Islet precursor cell (in vitro differentiated cells): ENCODE measurements around the gene RHOT2.

Experiments
- DNase-seq: peaks from one replicate; pipeline ENCODE4 v3.0.0-alpha.2; 2018

Gene RHOT2

DNA sequence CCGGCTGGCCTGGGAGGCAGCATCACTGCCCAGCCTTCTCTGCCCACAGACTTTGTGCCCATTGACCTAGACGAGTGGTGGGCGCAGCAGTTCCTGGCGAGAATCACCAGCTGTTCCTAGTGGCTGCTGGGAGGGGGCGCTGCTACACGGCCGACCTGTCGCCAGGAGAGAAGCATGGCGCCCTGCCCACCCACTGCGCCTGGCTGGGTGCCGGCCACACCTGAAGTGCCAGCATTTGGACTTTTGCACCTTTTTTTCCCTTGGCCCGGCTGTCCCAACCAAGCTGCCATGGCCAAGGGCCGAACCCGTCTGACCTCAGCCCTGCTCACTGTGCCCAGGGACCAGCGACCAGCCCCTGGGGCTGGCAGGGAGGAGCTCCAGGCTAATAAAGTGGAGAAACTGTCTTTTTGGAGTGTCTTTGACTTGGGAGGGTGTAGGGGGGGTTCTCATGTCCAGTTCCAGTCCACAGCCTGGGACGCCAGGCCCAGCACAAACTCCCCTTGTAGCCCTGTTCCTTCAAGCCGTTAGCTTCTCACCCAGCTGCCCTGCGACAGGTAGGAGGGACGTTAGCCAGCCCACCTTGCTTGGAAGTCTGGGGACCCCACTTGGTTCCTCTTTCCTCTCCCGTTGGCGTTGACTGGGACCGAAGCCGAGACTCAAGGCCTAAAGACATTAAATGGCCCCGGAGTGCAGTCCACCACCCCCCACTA, 19.7 kb upstream of the RHOT2 start:
- no peak for DNase-seq

DNA sequence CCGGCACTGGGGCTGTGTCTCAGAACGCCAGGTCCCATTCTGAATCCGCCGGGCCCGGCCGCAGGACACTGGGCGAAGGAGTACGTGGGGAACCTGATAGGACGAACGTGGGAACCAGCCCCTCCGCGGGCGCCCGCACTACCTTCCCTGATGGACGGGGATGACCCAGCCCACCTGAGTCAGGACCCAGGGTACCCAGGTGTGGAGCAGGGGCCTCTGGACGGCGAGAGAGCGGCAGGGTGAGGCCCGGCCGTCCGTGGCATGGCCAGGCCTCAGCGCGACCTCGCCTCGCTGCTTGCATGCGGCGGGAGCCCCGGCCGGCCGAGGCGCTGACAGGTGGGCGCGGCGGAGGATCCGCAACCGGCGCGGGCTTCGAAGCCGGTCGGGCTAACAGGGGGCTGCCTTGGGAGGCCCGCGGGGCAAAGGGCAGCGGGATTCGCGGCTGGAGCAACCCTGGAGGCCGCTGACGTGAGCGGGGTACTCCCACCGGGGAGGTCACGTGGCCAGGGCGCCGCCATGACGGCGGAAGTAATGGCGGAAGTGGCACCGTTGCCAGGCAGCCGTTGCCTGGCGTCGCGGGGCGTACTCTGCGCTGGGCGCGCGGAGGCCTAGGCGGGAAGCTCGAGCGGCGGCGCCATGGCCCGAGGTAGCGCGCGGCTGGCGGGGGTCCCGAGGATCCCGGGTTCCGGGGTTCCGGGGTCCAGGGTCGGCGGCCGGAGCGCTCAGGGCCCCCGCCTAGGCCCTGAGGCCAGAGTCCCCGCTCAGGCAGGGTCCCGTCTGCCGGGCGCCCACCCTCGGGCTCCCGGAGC, 18.9 kb upstream of the RHOT2 start, which contains the start of gene WDR90:
WDR90 (plus strand) TSS at position 585 of the 809 bp plus-strand sequence; CDS start at position 637, 52 bp downstream.
- peak; percentile 95 for DNase-seq

DNA sequence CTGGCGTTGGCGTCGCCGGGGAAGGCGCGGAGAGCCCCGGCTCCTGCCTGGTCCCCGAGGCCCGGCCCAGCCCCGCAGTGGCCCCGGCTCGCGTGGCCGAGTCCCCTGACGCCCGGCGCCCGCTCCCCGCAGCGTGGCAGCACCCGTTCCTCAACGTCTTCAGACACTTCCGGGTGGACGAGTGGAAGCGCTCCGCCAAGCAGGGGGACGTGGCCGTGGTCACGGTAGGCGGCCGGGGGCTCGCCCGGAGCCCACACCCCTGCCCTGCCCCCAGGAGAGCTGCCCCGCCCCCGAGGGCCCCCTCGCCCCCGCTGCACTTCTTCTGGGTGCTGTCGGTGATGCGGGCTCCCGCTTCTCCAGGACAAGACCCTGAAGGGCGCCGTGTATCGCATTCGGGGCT, 18.3 kb upstream of the RHOT2 start:
- DNase-seq: no peak

DNA sequence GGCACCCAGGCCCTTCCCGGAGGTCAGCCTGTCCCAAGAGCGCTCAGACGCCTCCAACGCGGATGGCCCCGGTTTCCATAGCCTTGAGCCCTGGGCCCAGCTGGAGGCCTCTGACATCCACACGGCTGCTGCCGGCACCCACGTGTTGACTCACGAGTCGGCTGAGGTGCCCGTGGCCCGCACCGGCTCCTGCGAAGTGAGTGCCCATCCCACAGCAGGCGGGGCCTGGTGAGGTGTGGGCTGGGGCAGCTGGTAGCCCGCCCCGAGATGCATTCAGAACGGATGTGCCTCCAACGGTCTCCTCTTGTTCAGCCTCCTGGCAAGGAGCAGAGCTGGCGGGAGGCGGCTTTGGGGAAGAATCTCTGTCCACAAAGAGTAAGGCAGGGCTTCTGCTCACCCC, 16.1 kb upstream of the RHOT2 start:
- DNase-seq: no peak

DNA sequence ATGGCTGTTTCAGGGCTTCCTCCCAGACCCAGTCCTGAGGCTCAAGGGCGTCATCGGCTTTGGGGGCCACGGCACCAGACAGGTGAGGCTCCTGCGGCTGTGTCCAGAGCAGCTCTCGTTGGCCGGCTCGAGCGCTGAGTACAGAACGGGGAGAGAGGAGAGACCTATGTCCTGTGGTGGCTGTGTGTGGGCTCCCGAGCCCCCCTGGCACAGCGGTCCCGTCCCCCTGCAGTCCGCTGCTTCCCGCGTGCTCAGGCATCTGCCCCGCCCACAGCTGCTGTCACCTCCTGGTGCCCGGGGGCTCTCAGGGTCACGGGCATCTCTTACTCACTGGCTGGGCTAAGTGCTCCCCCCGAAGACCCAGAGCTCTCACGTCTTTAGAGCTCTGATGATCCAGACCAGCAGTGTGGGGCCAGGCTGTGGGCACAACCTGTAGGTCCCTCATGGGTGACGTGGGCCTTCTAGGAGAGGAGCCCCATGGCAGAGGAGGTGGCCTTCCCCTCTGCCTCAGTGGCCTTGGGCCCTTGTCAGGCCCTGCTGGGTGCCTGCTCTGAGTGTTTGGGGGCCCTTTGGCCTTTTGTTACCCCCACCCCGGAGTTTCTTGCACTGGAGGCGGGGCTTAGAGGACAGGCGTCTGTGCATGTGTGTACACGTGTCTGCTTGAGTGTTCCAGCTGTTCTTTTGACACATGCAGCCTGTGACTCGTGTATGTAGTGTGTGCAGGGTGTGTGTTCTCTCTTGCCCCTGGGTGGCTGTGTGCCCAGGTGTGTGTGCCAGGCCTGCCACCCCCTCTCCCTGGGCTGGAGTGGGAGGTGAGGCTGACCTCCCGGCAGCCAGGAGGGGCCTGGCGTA, 15.3 kb upstream of the RHOT2 start:
- DNase-seq: no peak

DNA sequence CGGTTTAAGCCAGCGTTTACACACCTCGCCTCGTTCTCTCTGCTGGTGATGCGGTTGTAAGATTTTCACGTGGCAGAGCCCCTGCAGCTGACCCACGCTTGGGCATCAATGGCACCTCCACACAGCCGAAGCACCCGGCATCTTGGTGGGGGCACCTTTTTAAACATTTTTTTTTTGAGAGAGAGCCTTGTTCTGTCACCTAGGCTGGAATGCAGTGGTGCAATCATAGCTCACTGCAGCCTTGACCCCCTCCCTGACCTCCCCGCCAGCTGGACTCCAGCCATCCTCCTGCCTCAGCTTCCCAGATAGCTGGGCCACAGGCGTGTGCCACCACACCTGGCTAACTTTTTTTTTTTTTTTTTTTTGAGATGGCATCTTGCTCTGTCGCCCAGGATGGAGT, 13.9 kb upstream of the RHOT2 start:
- no peak for DNase-seq

DNA sequence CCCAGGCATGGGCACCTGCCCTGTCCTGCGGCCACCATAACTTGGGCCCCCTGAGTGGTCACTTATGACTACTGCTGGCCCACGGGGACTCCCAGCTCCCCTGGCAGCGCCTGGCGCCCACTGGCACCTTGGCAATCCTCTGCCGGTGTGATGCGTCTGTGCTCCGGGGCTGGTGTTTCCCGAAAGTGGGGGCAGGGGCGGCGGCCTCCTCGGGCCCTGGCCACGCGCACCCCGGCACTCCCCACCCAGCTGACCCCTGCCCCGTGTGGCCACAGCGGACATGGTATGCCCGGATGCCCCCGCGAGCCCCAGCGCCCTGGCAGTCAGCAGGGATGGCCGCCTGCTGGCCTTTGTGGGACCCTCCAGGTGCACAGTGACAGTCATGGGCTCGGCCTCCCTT, 10.4 kb upstream of the RHOT2 start:
- DNase-seq: no peak

DNA sequence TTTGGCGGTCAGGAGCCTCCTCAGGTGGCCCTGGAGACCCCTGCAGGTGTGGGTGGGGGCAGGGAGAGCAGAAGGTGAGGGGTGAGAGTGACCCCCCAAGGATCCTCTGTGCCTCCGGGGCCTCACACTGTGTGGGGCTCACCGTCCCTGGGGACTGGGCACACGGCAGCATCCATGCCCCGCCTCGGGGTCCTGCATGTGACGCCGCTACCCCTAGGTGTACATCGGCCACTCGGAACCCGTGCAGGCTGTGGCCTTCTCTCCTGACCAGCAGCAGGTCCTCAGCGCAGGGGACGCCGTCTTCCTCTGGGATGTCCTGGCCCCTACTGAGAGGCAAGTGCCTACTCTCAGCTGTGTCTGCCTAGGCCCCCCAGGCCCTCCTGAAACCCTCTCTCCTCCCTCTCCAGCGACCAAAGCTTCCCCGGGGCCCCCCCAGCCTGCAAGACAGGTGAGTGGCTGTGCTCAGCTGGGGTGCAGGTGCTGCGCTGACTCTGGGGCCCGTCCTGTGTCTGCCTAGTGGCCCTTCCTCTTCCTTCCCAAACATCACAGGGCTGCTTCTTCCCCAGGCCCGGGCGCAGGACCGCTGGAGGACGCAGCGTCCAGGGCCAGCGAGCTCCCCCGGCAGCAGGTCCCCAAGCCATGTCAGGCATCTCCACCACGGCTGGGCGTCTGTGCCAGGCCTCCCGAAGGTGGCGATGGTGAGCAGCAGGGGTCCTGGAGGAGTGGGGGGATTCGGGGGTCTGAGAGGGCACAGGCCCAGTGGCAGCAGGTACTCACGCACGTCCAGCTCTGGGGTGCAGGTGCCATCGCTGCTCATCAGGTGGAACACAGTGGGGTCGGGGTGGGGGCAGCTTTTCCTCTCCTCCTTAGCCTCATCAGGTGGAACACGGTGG, 9.0 kb upstream of the RHOT2 start:
- no peak for DNase-seq

DNA sequence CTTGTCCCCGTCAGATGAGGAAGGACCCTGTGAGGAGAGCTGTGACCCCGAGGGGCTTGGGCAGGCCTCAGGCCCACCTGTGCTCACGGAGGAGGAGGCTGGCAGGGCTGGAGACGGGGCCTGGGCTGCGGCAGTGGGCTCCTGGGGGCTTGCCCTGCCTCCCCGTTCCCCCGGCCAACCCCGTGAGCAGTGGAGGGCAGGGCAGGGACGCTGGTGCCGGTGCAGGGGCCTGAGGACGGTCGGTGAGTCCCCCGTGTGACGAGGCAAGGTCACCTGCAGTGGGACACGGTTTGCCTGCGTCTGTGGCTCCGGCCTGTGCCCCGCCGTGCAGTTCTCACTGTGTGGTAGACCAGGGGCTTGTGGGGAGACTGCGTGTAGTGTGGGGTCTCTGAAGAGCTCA, 8.3 kb upstream of the RHOT2 start:
- no peak for DNase-seq

DNA sequence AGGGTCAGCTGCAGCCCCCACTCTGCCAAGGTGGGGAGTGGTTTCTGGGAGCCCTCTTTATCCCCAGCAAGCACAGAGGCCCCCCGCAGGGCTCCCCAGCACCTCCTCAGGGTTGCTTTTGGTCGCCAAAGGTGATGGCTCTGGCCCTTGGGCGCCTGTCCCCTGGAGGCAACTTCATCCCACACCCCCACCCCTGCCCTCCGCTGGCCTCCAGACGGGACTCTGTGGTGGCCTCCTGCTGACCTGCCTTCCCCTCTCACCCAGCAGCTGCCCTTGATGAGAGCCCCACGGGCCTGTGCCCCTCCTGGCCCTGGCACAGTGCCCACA, 7.8 kb upstream of the RHOT2 start:
- DNase-seq: no peak

DNA sequence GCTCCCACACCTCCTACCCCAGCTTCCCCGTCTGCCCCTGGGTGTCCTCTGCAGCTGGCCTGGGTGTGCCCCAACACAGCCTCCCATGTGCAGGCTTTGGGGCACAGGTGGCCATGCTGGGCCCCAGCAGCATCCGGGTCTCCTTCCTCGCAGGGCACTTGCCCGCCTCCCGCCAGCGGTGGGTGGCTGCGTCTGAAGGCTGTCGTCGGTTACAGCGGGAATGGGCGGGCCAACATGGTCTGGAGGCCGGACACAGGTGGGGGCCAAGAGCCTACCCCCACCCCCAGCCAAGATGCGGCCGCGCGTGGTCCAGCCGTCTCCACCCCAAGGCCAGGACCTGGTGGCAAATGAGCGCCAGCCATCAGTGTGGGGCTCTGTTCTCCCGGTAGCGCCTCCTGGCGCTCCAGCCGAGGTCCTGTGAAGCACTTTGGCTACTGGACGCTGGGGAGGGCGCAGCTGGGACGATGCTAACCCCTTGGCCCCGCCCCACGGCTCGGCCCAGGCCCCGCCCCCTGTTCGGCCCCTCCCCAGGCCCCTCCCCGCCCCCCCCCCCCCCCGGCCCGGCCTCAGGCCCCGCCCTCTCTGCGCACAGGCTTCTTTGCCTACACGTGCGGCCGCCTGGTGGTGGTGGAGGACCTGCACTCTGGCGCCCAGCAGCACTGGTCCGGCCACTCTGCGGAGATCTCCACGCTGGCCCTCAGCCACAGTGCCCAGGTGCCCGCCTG, 7.3 kb upstream of the RHOT2 start:
- peak; percentile 96 for DNase-seq

DNA sequence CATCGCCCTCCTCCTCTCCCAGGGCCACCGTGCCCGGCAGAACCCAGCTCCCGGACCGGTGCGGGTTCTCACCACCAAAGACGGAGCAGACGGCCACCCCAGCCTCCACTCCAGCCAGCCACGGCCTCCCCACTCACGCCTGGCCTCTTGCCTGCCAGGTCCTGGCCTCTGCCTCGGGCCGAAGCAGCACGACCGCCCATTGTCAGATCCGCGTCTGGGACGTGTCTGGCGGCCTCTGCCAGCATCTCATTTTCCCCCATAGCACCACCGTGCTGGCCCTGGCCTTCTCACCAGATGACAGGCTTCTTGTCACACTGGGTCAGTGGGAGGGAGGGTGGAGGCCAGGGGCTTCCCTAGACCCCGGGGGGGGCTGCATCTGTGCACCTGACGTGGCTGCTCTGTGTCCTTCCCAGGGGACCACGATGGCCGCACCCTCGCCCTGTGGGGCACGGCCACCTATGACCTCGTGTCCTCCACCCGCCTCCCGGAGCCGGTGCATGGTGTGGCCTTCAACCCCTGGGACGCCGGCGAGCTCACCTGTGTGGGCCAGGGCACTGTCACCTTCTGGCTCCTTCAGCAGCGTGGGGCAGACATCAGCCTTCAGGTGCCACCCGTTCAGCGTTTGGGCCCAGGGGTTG, 6.6 kb upstream of the RHOT2 start:
- DNase-seq: no peak

DNA sequence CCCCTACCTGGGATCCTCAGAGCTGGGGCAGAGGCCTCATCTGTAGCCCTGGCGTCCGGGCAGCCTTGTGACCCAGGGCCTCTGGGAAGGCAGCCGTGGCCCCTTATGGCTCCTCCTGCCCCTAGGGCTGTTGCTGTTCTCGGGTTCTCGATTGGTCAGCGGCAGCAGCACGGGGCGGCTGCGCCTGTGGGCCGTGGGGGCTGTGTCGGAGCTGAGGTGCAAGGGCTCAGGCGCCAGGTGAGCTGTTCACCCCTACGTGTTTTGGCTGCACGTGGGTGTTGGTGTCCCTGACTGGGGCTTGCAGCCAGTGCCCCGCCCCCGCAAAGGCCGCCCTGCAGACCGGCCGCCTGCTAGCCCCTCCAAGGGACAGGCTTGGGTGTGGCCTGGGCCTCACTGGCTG, 5.8 kb upstream of the RHOT2 start:
- DNase-seq: no peak

DNA sequence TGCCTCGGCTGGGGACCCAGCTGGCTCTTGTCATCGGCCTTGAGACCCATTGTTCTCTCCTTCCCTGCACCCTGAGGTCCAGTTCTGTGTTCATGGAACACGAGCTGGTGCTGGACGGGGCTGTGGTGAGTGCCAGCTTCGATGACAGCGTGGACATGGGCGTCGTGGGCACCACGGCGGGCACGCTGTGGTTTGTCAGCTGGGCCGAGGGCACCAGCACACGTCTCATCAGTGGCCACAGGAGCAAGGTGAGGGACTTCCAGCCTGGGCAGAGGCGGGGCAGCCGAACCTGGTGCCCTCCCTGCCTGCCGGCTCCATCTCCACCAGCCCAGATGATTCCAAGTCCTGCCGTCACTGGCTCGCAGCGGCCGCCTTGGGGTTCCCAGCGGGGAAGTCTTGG, 5.3 kb upstream of the RHOT2 start:
- no peak for DNase-seq

DNA sequence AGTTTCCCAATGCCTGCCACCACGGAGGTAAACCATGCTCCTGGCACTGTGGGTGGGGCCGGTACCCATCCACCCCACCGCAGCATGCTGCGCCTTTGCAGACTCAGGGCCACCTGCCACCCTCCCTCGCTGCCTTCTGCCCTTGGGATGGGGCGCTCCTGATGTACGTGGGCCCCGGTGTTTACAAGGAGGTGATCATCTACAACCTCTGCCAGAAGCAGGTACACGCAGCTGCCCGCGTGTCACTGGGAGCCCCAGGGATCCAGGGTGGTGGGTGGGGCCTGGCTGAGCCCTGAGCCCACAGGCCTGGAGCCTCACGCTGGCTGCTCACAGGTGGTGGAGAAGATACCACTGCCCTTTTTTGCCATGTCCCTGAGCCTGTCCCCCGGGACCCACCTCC, 1.4 kb upstream of the RHOT2 start:
- no peak for DNase-seq

DNA sequence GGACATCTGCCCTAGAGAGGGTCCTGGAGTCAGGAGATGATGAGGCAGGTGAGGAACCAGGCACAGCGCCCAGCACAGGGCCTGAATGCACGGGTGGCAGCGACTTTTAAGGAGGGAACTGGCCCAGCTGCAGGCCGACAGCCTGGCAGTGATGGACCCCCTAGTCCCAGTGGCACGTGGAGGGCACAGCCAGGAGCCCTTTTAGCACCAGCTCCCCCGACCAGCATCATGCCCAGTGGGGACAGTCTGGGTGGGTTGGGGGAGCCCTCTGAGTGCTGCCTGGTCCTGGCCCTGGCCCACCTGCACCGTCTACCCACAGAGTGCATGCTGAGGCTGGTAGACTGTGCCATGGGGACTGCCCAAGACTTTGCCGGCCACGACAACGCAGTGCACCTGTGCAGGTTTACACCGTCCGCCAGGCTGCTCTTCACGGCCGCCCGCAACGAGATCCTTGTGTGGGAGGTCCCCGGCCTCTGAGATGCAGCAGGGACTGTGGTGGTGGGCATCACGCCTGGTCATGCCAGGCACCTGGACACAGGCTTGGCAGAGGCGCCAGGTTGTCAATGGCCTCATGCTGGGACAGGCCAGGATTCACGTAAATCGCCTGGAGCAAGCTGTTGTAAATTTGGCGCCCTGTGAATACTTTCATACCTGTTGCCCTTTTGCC, 686 bp upstream of the RHOT2 start:
- DNase-seq: no peak

DNA sequence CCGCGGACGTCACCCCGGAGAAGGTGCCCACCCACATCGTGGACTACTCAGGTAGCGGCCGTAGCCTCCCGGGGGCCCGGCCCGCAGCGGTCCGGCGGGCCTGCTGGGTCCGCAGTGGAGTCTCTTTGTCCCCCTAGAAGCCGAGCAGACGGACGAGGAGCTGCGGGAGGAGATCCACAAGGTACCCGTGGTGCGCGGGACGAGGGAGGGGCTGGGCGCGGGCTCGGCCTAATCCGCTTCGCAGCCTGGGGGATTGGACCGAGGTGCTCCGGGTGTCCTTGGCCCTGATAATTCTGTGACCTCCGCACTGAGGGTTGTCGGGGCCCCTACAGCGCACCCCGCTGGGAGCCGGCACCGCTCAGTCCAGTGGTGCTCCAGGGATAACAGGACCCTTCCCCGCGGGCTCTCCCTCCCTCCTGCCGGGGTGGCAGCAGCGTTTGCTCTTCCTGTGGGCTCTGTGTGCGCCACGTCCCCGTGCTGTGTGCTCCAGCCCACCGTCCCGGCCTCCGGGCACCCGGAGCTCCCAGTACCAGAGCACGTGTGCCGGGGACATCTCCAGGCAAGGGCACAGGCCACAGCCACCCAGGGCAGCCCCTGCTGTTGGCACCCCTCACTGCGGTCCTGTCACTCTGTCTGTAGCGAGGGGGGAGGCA, 713 bp downstream of the RHOT2 start:
- no peak for DNase-seq

DNA sequence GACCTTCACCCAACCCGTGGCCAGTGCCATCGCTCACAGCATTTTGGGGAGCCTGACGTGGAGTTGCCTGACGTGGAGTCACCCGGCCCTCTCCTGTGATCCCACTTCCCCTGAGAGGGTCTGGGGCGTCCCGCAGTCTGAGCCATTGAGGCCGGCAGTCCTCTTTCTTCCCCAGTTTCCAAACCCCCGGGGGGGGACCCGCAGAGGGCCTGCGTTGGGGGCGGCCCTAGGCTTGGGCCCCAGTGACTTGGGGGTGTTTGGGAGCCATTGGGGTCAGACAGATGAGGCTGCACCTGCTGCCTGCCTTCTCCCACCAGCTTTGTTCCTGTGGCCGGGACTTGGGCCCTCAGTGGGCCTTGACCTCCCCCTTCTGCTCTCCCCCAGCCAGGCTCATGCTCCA, 1.7 kb downstream of the RHOT2 start:
- DNase-seq: no peak

DNA sequence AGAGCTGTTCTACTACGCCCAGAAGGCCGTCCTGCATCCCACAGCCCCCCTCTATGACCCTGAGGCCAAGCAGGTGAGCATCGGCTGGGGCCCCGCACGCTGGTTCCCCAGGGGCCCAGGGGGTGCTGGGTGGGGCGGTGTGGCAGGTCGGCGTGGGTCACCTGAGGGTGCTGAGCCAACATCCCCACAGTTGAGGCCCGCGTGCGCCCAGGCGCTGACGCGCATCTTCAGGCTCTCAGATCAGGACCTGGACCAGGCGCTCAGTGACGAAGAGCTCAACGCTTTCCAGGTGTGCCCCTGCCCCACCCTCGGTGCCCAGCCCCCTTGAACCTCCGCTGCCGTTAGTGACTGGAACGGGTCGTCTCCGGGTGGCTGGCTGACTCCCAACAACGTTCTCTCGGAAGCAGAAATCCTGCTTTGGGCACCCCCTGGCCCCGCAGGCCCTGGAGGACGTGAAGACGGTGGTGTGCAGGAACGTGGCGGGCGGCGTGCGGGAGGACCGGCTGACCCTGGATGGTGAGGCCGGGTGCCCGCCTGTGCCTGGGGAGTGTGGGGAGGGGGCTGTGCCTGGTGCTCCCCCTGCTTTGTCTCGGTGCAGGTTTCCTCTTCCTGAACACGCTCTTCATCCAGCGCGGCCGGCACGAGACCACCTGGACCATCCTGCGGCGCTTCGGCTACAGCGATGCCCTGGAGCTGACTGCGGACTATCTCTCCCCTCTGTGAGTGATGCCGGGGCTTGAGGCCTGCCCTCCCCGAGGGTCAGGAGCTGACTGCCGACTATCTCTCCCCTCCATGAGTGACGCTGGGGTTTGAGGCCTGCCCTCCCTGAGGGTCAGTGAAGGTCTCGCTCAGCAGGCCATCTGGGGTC, 2.8 kb downstream of the RHOT2 start:
- no peak for DNase-seq
